ENCODE results near the gene MAP1B.

MAP1B gene

GRCh38 chr5:72133212-72133990 is 26.1 kb downstream of the MAP1B start:
- DNase-seq (ENCODE audit: low read depth, low spot score) = no peak

DNA sequence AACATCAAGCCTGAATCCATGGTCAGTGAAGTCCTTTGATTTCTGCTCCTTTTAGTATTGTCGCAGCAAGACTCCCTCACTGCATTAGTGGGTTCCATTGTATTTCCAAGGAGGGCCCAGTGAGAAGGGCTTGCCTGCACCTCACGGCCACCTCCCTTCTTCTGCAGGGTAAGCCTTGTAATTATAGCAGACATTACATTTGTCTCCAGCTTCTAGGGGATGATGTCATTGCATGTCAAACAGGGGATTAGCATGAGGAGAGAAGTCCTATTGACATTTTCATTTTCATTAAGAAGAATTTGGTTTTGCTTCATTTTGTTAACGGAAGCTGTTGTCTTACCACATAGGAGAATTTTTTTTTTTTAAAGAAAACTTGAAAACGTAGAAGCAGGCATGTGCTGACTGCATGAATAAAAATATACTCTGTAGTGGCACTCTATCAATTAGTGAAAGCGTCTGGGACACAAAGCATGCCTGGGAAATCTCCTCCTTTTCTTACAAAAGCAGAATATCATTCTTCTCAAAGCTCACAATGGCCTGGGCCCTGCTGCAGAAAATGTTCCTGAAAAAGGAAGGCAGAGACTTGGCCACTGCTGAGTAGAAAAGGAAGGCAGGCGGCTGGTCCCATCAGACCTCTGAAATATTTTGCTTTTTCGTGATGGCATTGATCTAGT is 27.1 kb downstream of the MAP1B start:
- no peak for DNase-seq (ENCODE audit: low read depth, low spot score)

- no peak for DNase-seq (ENCODE audit: low read depth, low spot score)
Observed at GRCh38 chr5:72137826-72138409, 30.6 kb downstream of the MAP1B start.

GRCh38 chr5:72138943-72139521 is 31.8 kb downstream of the MAP1B start:
- no peak for DNase-seq (ENCODE audit: low read depth, low spot score)

- DNase-seq (ENCODE audit: low read depth, low spot score) = no peak
Observed at GRCh38 chr5:72140711-72141110, 33.4 kb downstream of the MAP1B start.

GRCh38 chr5:72141440-72142355 is 34.4 kb downstream of the MAP1B start:
- DNase-seq (ENCODE audit: low read depth, low spot score) = no peak

DNA sequence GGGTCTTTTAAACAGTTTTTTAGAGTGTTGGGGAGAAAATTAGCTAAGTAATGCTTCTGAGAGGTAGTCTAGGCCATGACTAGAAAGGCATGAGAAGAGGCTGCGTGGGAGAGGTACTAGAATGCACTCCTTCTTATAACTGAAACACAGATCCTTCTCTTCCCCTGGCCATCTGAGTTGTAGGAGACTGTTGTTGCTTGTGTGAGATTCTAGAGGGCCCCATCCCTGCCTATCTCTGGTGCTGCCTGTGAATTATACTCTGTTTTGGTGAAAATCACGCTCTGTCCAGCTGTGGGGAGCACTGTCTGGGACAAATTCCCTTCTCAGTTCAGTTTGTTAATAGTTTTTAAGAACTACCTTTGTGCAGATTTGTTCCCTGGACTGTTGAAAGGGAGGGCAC is 37.5 kb downstream of the MAP1B start:
- no peak for DNase-seq (ENCODE audit: low read depth, low spot score)

DNA sequence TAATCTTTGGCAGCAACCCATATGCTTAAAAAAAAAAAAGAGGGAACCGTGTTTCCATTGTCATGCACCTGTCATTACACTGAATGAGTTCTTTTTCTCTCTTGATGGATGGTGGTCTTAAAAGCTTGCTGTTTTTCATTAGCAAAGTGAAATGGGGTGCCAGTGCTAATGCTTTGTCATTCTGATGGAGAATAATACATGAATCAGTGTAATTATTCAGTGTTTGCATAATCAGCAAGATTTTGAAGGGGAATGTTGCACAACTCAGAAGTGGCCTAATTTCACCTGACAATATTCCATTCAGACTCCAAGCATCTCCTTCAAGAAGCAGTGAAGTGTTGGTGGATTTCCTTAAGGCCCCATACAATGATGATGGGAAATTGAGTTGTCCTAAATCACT is 38.1 kb downstream of the MAP1B start:
- no peak for DNase-seq (ENCODE audit: low read depth, low spot score)

DNA sequence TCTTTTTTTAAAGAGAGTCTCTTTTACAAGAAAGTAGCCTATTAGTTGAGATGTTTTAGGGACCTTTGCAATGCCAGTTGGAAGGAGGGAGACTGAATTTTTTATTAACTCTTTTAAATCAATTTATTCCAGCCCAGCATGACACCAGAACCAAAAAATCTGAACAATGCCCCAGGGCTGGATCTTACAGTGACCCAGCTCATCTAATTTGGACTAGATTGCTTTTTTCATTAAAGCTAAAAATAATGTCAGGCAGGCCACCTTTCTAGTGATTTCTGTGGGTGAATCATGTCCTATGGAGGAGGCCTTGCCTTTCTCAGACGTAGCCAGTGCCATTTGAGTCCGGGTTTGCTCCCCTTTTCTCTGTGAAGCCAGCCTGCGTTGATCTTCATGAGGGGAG is 38.8 kb downstream of the MAP1B start:
- DNase-seq (ENCODE audit: low read depth, low spot score) = no peak

DNA sequence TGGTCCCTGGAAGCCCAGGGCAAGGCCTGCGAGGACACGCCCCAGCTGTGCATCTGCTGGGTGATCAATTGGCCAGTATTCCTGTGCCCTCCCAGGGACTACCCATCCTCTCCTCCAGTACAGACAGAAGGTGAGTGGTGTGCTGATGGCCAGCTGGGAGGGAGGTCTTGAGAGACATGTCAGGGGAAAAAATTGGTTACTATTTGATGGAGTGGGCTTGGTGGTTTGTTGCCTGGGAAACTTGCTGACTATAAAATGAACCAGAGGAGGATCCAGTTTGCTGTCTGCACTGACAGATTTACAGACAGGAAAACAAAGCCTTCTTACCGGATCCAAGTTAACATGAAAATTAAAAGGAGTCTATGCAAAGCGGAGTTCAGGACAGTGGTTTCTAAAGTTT is 40.3 kb downstream of the MAP1B start:
- no peak for DNase-seq (ENCODE audit: low read depth, low spot score)

GRCh38 chr5:72149742-72150141 is 42.5 kb downstream of the MAP1B start:
- no peak for DNase-seq (ENCODE audit: low read depth, low spot score)

- no peak for DNase-seq (ENCODE audit: low read depth, low spot score)
Observed at GRCh38 chr5:72151169-72151568, 43.9 kb downstream of the MAP1B start.

GRCh38 chr5:72151646-72152045 is 44.4 kb downstream of the MAP1B start:
- no peak for DNase-seq (ENCODE audit: low read depth, low spot score)

GRCh38 chr5:72152545-72152944 is 45.3 kb downstream of the MAP1B start:
- DNase-seq (ENCODE audit: low read depth, low spot score) = no peak

DNA sequence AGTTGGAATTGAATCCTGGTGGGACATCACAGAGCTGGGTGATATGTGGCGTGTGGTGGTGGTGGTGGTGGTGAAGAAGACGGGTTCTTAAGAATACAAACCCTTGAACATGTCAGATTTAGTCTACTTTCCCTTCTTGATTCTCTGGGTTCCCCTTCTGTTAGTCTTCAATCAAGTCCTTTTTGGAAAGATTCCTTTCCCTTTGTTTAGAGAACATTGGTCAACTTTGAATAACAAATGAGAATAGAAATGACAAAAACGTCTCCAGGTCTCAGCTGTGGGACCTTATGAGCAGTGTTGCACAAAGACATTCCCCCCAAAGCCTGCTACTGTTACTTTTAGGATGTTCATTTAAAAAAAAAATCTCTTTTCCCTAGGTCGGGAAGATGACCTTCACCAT is 46.3 kb downstream of the MAP1B start:
- no peak for DNase-seq (ENCODE audit: low read depth, low spot score)

- DNase-seq (ENCODE audit: low read depth, low spot score) = no peak
Observed at GRCh38 chr5:72154076-72154756, 46.9 kb downstream of the MAP1B start.

DNA sequence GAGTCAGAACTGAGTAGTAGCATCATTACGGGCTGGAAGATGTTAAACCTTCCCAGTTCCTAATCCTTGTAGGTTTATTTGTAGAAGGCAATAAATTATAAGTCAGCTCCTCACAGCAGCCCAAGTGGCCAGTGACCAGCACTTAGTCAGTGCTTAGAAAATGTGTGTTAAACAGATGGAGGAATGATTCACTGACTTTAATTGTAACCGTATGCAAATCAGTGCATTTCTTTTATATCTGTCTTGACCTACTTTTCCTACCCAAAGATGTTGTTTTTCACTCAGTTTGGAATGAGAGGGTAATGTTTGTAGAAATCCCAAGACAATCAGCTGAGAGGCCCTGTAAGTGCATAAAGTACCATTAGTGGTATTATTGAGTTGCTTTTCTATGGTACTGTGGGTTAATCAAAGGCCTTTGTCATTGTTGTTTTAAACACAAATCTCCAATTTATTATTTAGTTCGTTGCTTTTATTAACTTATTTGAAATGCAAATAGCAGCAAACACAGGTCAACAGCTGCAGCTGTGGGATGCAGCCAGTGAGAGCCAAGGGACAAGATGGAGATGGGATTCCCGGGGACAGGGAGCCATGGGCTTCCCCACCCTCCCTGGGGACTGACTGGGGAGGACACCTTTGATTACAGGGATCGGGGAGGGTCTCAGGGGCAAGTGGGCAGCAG is 49.8 kb downstream of the MAP1B start:
- no peak for DNase-seq (ENCODE audit: low read depth, low spot score)

DNA sequence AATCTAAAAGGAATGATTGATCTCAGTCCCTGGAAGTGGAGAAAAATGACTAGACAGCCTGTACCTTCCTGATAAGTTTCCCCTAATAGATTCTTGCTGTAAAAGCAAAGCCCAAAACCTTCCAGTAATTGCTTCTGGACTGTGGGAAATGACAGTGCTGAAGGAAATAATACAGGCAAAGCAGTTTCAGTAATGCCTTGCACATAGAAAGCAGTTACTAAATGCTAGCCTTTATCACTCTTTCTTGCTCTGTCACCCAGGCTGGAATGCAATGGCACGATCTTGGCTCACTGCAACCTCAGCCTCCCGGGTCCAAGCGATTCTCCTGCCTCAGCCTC is 50.3 kb downstream of the MAP1B start:
- DNase-seq (ENCODE audit: low read depth, low spot score) = no peak

- DNase-seq (ENCODE audit: low read depth, low spot score) = no peak
Observed at GRCh38 chr5:72159501-72159911, 52.2 kb downstream of the MAP1B start.

- DNase-seq (ENCODE audit: low read depth, low spot score) = no peak
Observed at GRCh38 chr5:72160329-72160728, 53.1 kb downstream of the MAP1B start.

- DNase-seq (ENCODE audit: low read depth, low spot score) = no peak
Observed at GRCh38 chr5:72160959-72161358, 53.7 kb downstream of the MAP1B start.
